OCI-LY7 (cell line): ENCODE results near the gene SLC9A7. TPM values are rescaled to one million over a fixed set of nuclear protein-coding genes. Genes with fewer than 3 reads are reported as not detected.
A peak's percentile ranks its signal among the peaks of the same experiment; 100 is the strongest.

Experiments
- BruUV-seq: library from RNA; stranded (reverse); fragments of 400-500 nt; replicated peaks from 2 replicates; lab custom pipeline; 2021; lab: Mats Ljungman, UMichigan
- CTCF ChIA-PET: fragments of 300-600 bp; sonication (Branson Sonifier 250); formaldehyde crosslinking; loops from one replicate; lab custom pipeline; 2022; ENCODE audit warnings: antibody characterized with exemption; ENCODE audit not compliant: unreplicated experiment; lab: Charles Lee
- POLR2A ChIA-PET: fragments of 300-600 bp; sonication (Branson Sonifier 250); formaldehyde crosslinking; loops from one replicate; lab custom pipeline; 2022; ENCODE audit warnings: antibody characterized with exemption; lab: Charles Lee
- DNase-seq: peaks from one replicate; pipeline ENCODE4 v3.0.0-alpha.2; 2015; ENCODE audit warnings: low spot score
- H2AFZ ChIP-seq: fragments of 200-600 bp; sonication (generic), shearing (Covaris generic); 2 replicates; pipeline ENCODE4 v1.6.1; 2014; ENCODE audit warnings: mild to moderate bottlenecking, antibody characterized with exemption, low read length, moderate library complexity
- H3K27ac ChIP-seq: fragments of 200-600 bp; sonication (generic); 2 replicates; pipeline ENCODE4 v1.5.1; 2014; ENCODE audit warnings: mixed run types, low read depth, mild to moderate bottlenecking, moderate library complexity, low read length, inconsistent platforms; ENCODE audit not compliant: poor library complexity, severe bottlenecking
- H3K36me3 ChIP-seq: fragments of 200-600 bp; sonication (generic); 2 replicates; pipeline ENCODE4 v1.6.1; 2014; ENCODE audit warnings: mild to moderate bottlenecking, antibody characterized with exemption, low read length, moderate library complexity, mixed read lengths; ENCODE audit not compliant: insufficient read depth
- H3K4me1 ChIP-seq: fragments of 200-600 bp; sonication (generic); 2 replicates; pipeline ENCODE4 v1.5.1; 2014; ENCODE audit warnings: mild to moderate bottlenecking, low read length; ENCODE audit not compliant: insufficient read depth, poor library complexity, severe bottlenecking
- H3K4me2 ChIP-seq: fragments of 200-600 bp; sonication (generic); 2 replicates; pipeline ENCODE4 v1.6.1; 2014; ENCODE audit warnings: mild to moderate bottlenecking, low read length
- H3K4me3 ChIP-seq: fragments of 200-600 bp; sonication (generic); 2 replicates; pipeline ENCODE4 v1.5.1; 2014; ENCODE audit warnings: mild to moderate bottlenecking, low read depth, low read length; ENCODE audit not compliant: poor library complexity, severe bottlenecking
- H3K79me2 ChIP-seq: fragments of 200-600 bp; sonication (generic); 2 replicates; pipeline ENCODE4 v1.6.1; 2016; ENCODE audit warnings: low read depth, mild to moderate bottlenecking, low read length, moderate library complexity, mixed read lengths; ENCODE audit not compliant: insufficient read depth
- H3K9me2 ChIP-seq: fragments of 200-600 bp; sonication (generic); 2 replicates; pipeline ENCODE4 v1.6.1; 2016; ENCODE audit warnings: mild to moderate bottlenecking, low read length, mixed read lengths; ENCODE audit not compliant: insufficient read depth
- H3K9me3 ChIP-seq: fragments of 200-600 bp; sonication (generic); 2 replicates; pipeline ENCODE4 v1.6.1; 2014; ENCODE audit warnings: mild to moderate bottlenecking, mixed run types, low read length, mixed read lengths
- H4K20me1 ChIP-seq: fragments of 200-600 bp; sonication (generic); 2 replicates; pipeline ENCODE4 v1.6.1; 2014; ENCODE audit warnings: mild to moderate bottlenecking, antibody characterized with exemption, low read length, moderate library complexity, mixed read lengths; ENCODE audit not compliant: insufficient read depth
- CTCF ChIP-seq: fragments of 200-600 bp; sonication (generic); conservative IDR thresholded peaks from 2 replicates; pipeline ENCODE4 v1.5.1; 2014; ENCODE audit warnings: mild to moderate bottlenecking, antibody characterized with exemption, low read length, moderate library complexity, mixed read lengths
- EZH2phosphoT487 ChIP-seq: fragments of 200-600 bp; sonication (generic); IDR thresholded peaks from 2 replicates; pipeline ENCODE4 v1.6.1; 2018; ENCODE audit warnings: low read depth, borderline replicate concordance, mild to moderate bottlenecking, mixed run types, antibody characterized with exemption, low read length, moderate library complexity, mixed read lengths
- intact Hi-C: fragments of 100-400 bp; cut with micrococcal nuclease; formaldehyde crosslinking; loops from one replicate; pipeline ENCODE4 v1.10.0; 2022; ENCODE audit not compliant: unreplicated experiment
- total RNA-seq, 2 experiments: library from RNA; depleted of rRNA in 1 of 2; stranded (reverse); fragments of >200 nt in 1 of 2; shearing (Covaris generic) in 1 of 2; gene quantifications; 2 replicates each; pipeline ENCODE4 v1.2.3, GENCODE V29; 2014 to 2022

The SLC9A7 gene
- total RNA-seq, 2 experiments from 2014 or later, result 40.5 to 59.6 TPM

DNA sequence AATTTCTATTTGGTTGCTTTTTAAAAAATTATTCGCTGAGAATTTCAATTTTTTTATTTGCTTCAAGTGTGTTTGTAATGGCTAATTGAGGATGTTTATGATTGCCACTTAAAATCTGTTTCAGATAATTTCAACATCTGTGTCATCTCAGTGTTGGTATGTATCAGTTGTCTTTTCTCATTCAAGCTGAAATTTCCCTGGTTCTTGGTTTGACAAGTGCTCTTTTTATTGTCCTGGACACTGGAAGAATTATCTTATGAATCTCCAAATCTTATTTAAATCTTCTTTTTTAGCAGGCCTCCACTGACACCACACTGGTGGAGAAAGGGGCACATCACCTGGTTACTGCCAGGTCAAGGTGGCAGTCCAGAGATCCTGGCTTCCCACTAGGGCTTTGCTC is 163.8 kb downstream of the SLC9A7 start:
- intact Hi-C loops, result no loop called here
- POLR2A ChIA-PET, result no interaction called here

DNA sequence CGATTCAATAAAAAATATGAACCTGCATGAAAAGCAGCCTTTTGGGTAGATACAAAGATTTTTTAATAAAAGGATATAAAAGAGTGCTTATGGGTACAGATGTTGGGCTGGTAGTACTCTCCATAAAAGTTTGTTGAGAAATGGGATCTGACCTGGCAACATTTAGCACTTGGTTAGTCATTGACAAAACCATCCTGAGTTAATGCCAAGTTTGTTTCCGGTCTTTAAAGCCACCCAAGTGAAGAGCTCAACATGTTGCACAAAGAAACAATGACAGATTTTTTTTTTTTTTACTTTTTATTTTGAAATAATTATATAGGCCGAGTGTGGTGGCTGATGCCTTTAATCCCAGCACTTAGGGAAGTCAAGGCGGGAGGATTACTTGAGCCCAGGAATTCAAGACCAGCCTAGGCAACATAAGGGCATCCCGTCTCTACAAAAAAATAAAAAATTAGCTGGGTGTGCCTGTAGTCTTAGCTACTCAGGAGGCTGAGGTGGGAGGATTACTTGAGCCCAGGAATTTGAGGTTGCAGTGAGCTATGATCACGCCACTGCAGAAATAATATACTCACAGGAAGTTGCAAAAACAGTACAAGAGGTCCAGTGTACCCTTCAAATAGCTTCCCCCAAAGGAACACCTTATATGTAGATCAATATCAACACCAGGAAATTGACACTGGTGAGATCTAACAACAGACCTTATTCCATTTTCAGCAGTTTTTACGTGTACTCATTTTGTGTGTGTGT is 168.8 kb downstream of the SLC9A7 start:
- TF ChIP-seq EZH2phosphoT487, result no peak
- TF ChIP-seq CTCF, result no peak
- Histone ChIP-seq H3K4me1 (peaks cover 28% of the 10 kb centered on the region), H3K27ac (no peak overlapping the region), H3K4me2 (no peak overlapping the region), H2AFZ (no peak overlapping the region), H3K36me3 (no peaks in the 10 kb centered on the region), H3K4me3 (no peak overlapping the region), H4K20me1 (no peaks in the 10 kb centered on the region), H3K9me3 (no peaks in the 10 kb centered on the region), H3K79me2 (no peaks in the 10 kb centered on the region; the same call in 1 of the 2 replicates), H3K9me2 (no peaks in the 10 kb centered on the region)
- POLR2A ChIA-PET, result interaction anchor here (1.5 kb wide), 1 partner anchor 12 kb away, joined by 7 read pairs; no protein-coding TSS in a partner anchor
- DNase-seq, result no peak
- CTCF ChIA-PET, result no interaction called here
- no TSS peak for BruUV-seq
- intact Hi-C loops, result no loop called here

More for the DNA sequence above, 163.8 kb downstream of the SLC9A7 start:
- no peak overlapping the region for H3K27ac ChIP-seq
- no peaks in the 10 kb centered on the region for H3K9me3 ChIP-seq
- no peaks in the 10 kb centered on the region for H4K20me1 ChIP-seq
- TF ChIP-seq EZH2phosphoT487 (no peak), CTCF (no peak)
- H3K79me2 ChIP-seq, result no peaks in the 10 kb centered on the region
- no peaks in the 10 kb centered on the region for H3K9me2 ChIP-seq
- H3K36me3 ChIP-seq, result no peaks in the 10 kb centered on the region; the same call in 1 of the 2 replicates
- no peak overlapping the region for H3K4me2 ChIP-seq
- CTCF ChIA-PET, result no interaction called here
- no peak for DNase-seq
- no TSS peak for BruUV-seq
- H3K4me3 ChIP-seq, result no peak overlapping the region
- H2AFZ ChIP-seq, result no peak overlapping the region
- peaks cover 9% of the 10 kb centered on the region for H3K4me1 ChIP-seq

GRCh38 chrX:46588263-46588662 is 170.7 kb downstream of the SLC9A7 start:
- H3K79me2 ChIP-seq, result no peaks in the 10 kb centered on the region; the same call in 1 of the 2 replicates
- peak overlapping the region; percentile 48 for H3K4me2 ChIP-seq
- peaks cover 28% of the 10 kb centered on the region for H3K4me1 ChIP-seq

More at GRCh38 chrX:46588263-46588662, 170.7 kb downstream of the SLC9A7 start:
- ChIA-PET CTCF (no interaction called here), POLR2A (interaction anchor here (0.9 to 1.5 kb wide), 4 partner anchors 10 to 13 kb away, joined by 3 to 7 read pairs (median 6); no protein-coding TSS in a partner anchor)
- Histone ChIP-seq H3K9me2 (no peaks in the 10 kb centered on the region), H2AFZ (peak overlapping the region; percentile 21; the same call in 1 of the 2 replicates), H4K20me1 (no peaks in the 10 kb centered on the region), H3K9me3 (no peaks in the 10 kb centered on the region), H3K27ac (peak overlapping the region; percentile 26), H3K36me3 (no peaks in the 10 kb centered on the region), H3K4me3 (peak overlapping the region; percentile 24)
- peak; percentile 45 for DNase-seq
- intact Hi-C loops, result no loop called here
- BruUV-seq, result no TSS peak
- TF ChIP-seq EZH2phosphoT487, result no peak
- TF ChIP-seq CTCF, result no peak
